Measurements from ENCODE around the gene RPH3AL.

DNA sequence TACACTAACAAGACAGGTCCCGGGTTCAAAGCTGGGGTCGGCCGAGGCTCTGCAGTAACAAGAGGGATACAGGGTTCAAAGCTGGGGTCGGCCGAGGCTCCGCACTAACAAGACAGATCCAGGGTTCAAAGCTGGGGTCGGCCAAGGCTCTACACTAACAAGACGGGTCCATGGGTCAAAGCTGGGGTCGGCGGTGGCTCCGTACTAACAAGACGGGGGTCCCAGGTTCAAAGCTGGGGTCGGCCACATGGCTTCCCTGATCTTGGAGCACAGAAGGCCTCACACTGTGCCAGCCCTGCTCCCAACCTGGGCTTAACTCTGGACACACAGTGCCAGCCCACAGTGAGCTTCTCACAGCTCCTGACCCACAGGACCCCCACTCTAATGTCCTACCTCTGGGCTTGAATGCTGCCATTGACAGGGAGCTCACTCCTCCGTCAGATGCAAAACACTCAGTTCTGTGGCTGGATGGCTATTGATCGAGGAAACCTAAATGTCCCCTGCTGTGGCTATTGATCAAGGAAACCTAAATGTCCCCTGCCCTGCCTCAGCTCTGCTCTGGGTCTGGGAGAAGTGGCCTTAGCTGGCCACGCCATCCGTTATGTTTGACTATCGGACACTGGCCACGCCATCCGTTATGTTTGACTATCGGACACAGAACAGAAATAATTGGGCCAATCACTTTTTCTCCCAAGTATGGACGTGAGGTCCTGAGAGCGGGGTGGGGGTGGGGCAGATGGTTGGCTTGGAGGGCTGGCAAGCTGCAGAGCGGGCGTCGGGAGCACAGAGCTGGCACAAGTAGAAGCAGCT is 116.6 kb downstream of the RPH3AL start:
- TF ChIP-seq, protein P1, sequence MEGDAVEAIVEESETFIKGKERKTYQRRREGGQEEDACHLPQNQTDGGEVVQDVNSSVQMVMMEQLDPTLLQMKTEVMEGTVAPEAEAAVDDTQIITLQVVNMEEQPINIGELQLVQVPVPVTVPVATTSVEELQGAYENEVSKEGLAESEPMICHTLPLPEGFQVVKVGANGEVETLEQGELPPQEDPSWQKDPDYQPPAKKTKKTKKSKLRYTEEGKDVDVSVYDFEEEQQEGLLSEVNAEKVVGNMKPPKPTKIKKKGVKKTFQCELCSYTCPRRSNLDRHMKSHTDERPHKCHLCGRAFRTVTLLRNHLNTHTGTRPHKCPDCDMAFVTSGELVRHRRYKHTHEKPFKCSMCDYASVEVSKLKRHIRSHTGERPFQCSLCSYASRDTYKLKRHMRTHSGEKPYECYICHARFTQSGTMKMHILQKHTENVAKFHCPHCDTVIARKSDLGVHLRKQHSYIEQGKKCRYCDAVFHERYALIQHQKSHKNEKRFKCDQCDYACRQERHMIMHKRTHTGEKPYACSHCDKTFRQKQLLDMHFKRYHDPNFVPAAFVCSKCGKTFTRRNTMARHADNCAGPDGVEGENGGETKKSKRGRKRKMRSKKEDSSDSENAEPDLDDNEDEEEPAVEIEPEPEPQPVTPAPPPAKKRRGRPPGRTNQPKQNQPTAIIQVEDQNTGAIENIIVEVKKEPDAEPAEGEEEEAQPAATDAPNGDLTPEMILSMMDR (IDR thresholded peaks at IDR 0.05), result no peak
- no peak for TF ChIP-seq EP300 (IDR thresholded peaks at IDR 0.05)

Data from tibial nerve (tissue), 4 donors.